Mucosa of stomach (tissue), 1 donor: ENCODE measurements around the gene STK24.

Experiments used
- H3K27me3 ChIP-seq: one replicate; pipeline ENCODE4 v1.7.0; 2013; ENCODE audit warnings: mild to moderate bottlenecking, low read length; ENCODE audit not compliant: control insufficient read depth, insufficient read depth
- H3K36me3 ChIP-seq: one replicate; pipeline ENCODE4 v1.7.0; 2013; ENCODE audit warnings: low read length; ENCODE audit not compliant: control insufficient read depth, insufficient read depth
- H3K4me1 ChIP-seq: one replicate; pipeline ENCODE4 v1.7.0; 2013; ENCODE audit warnings: mild to moderate bottlenecking, low read length; ENCODE audit not compliant: control insufficient read depth, insufficient read depth
- H3K4me3 ChIP-seq: one replicate; pipeline ENCODE4 v1.7.0; 2013; ENCODE audit warnings: low read length
- H3K9ac ChIP-seq: one replicate; pipeline ENCODE4 v1.7.0; 2013; ENCODE audit warnings: mild to moderate bottlenecking, low read length, moderate library complexity
- H3K9me3 ChIP-seq: one replicate; pipeline ENCODE4 v1.7.0; 2013; ENCODE audit warnings: mild to moderate bottlenecking, low read length, moderate library complexity; ENCODE audit not compliant: control insufficient read depth
- donor health status: Pancreatic carcinoma.

STK24 gene

DNA sequence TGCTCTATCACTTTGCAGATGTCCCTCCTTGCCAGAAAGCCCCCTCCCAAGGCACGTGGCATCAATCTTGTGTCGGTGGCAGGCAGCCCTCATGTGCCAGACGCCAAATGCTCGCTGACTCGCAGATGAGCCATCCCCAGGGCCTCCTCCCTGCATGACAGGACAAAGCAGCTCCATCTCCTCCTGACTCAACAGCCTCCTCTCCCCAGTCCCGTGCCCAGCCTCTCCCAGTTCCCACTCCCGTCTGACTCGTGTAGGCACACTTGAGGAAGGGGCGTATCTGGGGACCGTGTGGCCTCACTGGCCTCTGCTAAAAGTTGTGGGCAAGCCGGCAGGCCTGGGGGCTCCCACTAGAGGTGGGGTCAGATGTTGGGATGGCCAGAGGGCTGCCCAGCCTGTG lies 133.6 kb downstream of the STK24 start:
- Histone ChIP-seq H3K9ac (no peak overlapping the region), H3K27me3 (no peaks in the 10 kb centered on the region), H3K4me3 (no peak overlapping the region), H3K36me3 (no peaks in the 10 kb centered on the region), H3K9me3 (no peaks in the 10 kb centered on the region), H3K4me1 (peaks cover 12% of the 10 kb centered on the region)

DNA sequence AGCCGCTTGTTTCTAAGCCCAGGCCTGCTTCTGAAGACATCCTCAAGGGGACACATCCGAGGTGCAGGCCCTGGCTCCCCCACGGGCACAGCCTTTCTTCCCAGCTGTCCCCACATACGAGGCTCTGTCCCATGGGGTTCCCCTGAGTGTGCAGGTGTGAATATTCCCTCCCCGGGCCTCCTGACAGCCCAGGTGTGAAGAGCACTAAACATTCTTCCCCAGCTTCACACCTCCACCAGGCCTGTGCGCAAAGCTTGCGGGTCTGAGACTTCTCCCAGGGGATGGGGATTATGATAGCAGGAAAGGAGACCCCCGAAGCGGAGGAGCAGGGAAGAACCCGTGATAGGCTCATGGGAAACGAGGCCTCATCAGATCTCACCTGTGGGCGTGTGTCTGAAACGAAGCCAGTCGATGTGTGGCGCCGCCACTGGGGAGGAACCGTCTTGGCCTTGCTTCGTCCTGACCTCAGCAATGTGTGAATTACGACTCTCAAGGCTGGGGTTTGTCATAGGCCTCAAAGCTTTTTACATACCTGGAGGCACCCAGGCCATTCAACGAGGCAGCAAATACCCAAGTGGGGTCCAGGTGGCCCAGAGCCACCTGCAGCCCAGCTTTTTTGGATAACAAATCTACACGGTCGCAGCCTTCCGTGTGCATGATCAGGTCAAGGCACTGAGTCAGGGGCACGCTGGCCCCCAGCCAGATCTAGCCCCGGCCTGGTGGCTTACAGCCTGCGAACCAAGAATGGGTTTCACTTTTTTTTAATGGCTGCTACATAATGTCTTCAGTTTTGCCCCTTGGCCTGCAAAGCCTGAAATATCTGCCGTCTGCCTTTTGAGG lies 134.3 kb downstream of the STK24 start:
- Histone ChIP-seq H3K4me3 (no peak overlapping the region), H3K27me3 (no peaks in the 10 kb centered on the region), H3K9ac (no peak overlapping the region), H3K9me3 (no peaks in the 10 kb centered on the region), H3K4me1 (peaks cover 12% of the 10 kb centered on the region), H3K36me3 (no peaks in the 10 kb centered on the region)

DNA sequence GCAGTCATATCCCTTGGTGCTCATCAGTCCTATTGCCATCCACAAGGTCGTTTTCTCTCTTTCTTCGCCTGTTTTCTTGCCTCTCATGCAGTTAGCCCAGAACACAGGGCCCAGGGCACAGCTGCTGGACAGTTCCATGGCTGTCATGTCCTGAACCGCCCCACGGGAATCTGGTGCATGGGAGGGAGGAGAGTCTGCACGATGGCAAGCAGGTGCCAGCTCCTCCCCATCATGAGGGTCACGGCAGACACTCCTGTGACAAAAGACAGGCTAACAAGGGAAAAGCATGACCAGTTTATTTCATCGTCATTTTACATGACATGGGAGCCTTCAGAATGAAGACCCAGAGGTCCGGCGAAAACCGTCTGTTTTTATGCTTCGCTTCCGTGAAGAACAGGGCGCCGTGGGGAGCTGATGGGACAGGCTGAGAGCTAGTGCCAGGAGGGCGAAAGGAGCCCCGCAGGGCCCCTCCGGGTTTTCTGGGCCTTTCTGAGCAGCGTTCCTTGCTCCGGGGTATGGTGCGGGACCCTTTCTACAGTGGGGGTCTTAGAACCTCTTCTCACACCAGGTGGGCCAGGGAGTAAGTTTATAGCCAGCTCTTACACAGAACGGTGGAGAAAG lies 135.7 kb downstream of the STK24 start:
- Histone ChIP-seq H3K4me3 (no peak overlapping the region), H3K9me3 (no peaks in the 10 kb centered on the region), H3K27me3 (no peaks in the 10 kb centered on the region), H3K36me3 (no peaks in the 10 kb centered on the region), H3K4me1 (peaks cover 12% of the 10 kb centered on the region), H3K9ac (no peak overlapping the region)

DNA sequence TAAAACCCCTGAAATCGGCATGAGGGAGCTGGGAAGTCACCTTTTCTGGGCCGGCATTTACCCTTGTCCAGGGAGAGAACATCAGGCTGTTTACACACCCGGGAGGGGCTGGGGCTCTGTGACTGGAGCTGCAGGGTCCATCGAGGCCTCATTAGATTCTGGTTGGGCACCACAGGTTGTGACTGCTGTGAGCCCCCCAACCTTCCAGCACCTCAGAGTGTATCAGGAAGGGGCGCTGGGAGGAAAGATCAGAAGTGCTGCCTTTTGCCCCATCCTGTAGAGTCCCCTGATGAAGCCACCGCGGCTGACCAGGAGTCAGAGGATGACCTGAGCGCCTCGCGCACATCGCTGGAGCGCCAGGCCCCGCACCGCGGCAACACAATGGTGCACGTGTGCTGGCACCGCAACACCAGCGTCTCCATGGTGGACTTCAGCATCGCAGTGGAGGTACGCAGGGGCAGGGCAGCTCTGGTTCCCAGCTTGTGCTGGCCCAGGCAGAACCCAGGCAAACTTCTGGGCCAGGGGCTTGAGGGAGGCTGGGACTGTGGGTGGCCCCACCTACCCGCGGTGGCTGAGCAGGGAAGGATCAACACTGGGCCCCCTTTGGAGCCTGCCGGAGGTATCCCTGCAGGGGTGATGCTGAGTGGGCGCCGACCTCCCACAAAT lies 136.4 kb downstream of the STK24 start:
- no peak overlapping the region for H3K9ac ChIP-seq
- H3K4me3 ChIP-seq, result no peak overlapping the region
- no peaks in the 10 kb centered on the region for H3K27me3 ChIP-seq
- no peaks in the 10 kb centered on the region for H3K9me3 ChIP-seq
- H3K36me3 ChIP-seq, result no peaks in the 10 kb centered on the region
- peaks cover 5% of the 10 kb centered on the region for H3K4me1 ChIP-seq

DNA sequence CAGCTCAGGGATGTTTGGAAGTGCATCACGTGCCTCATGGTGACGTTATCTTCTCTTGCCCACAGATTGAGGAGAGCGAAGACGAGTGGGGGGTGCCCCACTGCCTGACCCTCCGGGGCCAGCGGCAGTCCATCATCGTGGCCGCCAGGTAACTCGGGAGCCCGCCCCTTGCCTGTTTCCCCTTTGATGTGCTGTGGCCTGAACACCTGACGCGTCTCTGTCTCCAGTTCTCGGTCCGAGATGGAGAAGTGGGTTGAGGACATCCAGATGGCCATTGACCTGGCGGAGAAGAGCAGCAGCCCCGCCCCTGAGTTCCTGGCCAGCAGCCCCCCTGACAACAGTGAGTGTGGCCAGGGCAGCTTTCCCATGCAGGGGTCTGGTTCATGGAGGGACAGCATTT lies 137.0 kb downstream of the STK24 start:
- Histone ChIP-seq H3K4me3 (no peak overlapping the region), H3K36me3 (no peaks in the 10 kb centered on the region)

DNA sequence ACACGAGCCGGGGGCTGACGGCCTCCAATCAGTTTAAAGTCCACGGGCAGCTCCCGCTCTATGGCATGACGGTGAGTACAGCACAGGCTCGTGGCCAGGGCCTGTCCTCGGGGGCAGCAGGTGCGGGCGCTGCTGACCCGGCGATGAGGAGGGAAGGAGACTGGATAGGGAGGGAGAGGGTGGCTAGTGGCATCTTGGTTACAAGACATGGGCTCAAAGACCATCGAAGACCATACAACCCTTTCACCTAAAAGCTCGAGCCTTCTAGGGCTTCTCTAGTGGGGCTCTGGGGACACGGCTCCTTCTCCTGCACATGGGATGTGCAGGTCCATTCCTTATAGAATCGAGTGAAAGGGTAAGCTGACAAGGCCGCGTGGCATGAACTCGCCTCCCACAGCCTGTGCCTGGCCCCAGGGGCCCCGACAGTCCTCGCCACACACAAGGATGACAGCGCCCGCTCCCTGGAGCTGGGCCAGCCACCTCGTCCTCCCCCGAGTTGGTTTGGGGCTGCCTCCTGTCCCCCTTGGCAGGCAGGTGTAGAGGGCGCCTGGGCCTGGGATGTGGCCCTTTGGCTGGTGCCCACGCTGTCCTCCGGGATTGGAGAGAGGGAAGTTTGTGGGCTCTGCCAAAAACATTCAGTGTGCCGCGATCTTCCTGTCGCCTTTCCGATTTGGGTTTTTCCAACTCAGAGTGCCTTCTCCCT lies 137.6 kb downstream of the STK24 start:
- Histone ChIP-seq H3K4me1 (no peaks in the 10 kb centered on the region), H3K36me3 (no peaks in the 10 kb centered on the region), H3K9ac (no peak overlapping the region), H3K4me3 (no peak overlapping the region), H3K27me3 (no peaks in the 10 kb centered on the region), H3K9me3 (no peaks in the 10 kb centered on the region)

More for the DNA sequence above, 137.0 kb downstream of the STK24 start:
- Histone ChIP-seq H3K4me1 (no peaks in the 10 kb centered on the region), H3K9me3 (no peaks in the 10 kb centered on the region), H3K27me3 (no peaks in the 10 kb centered on the region), H3K9ac (no peak overlapping the region)

DNA sequence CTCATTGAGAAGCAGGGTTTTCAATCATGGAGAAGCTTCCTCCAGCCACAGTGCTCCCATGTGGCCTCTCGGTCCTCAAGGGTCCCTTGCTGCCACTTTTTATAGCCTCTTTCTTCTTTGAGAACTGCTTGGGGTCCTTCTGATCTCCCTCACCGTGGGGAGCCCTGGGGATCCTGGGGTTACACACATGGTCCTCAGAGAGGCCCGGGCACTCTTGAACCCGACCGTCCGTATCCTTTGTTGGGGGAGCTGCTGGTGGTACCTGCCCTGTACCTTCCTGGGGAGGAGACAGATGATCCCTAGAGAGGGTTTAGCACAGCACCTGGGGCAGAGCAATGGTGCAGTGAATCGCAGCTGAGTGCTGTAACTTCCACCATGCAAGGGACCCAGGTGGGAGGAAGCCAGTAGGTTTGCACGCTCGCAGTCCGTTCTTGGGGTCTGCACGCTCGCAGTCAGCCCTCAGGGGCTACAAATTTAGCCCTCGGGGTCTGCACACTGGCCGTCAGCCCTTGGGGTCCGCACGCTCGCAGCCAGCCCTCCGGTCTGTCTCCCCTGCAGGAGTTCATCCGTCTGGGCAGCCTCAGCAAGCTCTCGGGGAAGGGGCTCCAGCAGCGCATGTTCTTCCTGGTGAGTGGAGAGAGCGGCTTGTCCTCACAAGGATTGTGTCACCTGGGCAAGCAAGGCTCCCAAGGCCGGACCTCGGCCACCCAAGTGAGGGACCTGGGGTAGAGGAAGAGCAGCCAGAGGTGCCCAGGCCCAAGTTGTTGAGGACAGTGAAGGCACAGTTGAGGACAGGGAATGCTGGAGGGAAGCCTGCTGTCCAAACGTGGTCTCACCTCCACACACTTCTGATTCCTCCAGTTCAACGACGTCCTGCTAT lies 138.4 kb downstream of the STK24 start:
- Histone ChIP-seq H3K4me3 (no peak overlapping the region), H3K4me1 (no peaks in the 10 kb centered on the region), H3K27me3 (no peaks in the 10 kb centered on the region), H3K9ac (no peak overlapping the region), H3K36me3 (no peaks in the 10 kb centered on the region), H3K9me3 (no peaks in the 10 kb centered on the region)

DNA sequence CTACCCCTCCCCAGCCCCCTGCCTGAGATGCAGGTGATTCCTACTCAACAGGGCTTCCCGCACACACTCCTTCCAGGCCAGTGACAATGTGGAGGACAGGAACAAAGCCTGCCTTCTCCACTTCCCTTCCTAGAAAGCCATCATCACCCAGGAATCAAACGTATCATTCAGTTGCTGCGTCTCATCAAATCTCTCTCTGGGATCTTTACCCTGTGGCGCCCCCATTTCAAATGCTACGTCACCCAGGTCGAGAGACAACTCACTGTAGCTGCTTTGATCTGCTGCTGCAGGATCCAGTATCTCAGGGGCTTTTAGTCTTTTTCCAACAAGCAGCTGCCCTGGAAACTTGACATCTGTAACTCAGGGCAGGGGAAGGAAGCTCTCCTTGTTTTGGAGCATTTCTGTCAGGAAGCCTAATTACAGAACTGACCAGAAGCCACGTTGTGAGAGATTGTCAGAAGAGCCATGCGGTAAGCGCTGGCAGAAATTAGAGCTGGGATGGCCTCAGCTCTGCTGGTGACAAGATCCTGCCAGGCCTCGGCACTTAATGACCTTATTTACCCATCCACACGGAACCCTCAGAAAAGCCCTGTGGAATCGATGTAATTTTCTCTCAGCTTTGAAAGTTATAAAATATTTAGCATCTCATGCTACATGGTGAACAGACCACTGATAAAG lies 140.5 kb downstream of the STK24 start:
- no peaks in the 10 kb centered on the region for H3K4me1 ChIP-seq
- no peak overlapping the region for H3K4me3 ChIP-seq
- no peaks in the 10 kb centered on the region for H3K9me3 ChIP-seq
- no peaks in the 10 kb centered on the region for H3K36me3 ChIP-seq
- H3K9ac ChIP-seq, result no peak overlapping the region
- no peaks in the 10 kb centered on the region for H3K27me3 ChIP-seq

DNA sequence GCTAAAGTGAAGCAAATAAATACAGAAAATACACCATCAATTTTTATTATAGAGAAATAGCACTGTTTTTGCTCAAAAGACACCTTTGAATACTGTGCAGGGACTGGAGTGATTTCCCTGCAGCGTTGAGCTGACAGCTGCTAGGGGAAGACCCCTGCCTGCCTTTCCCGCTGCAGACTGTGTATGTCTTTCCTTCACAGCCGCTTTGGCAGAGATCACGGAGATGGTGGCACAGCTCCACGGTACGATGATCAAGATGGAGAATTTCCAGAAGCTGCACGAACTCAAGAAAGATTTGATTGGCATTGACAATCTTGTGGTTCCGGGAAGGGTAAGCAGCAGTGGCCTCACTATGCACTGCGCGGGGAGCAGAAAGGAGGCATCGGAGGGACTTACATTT lies 141.5 kb downstream of the STK24 start:
- H3K9ac ChIP-seq, result no peak overlapping the region
- no peaks in the 10 kb centered on the region for H3K27me3 ChIP-seq
- no peaks in the 10 kb centered on the region for H3K9me3 ChIP-seq
- no peaks in the 10 kb centered on the region for H3K4me1 ChIP-seq
- no peak overlapping the region for H3K4me3 ChIP-seq
- H3K36me3 ChIP-seq, result no peaks in the 10 kb centered on the region

DNA sequence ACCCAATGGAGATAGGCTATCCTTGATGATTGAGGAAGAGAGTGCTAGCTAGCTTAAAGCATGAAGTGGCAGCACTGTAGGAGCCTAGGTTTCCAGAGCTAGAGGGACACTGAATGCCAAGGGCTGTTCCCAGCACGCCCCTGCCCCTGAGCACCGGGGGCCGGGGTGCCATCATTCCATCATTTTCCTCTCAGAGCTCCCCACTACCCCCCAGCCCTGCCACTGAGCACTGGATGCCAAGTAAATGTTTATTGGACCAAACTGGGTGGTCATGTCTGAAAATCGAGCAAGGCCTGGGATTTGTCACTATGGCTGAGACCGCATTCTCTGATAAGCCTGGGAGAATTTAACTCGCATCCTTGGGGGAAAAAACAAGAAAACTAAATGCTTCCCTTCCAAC lies 142.8 kb downstream of the STK24 start:
- H3K9ac ChIP-seq, result no peak overlapping the region
- H3K36me3 ChIP-seq, result no peaks in the 10 kb centered on the region
- no peaks in the 10 kb centered on the region for H3K9me3 ChIP-seq
- no peaks in the 10 kb centered on the region for H3K27me3 ChIP-seq
- no peak overlapping the region for H3K4me3 ChIP-seq
- no peaks in the 10 kb centered on the region for H3K4me1 ChIP-seq

DNA sequence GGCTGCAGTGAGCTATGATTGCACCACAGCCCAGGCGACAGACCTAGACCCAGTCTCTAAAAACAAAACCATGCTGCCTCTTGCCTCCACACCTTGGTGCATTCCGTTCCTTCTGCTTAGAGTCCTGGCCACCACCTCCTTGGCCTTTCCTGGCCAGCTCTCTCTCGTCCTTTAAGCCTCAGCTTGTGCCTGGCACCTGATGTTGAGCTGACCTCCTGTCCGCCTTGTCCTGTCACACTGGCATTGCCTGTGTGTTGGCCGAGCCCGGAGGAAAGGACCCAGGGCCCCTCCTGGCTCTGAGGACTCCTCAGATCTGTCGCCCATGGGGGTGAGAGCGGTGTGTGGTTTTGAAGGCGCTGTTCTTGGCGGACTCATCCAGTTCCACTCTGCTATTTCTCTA lies 143.3 kb downstream of the STK24 start:
- H3K4me3 ChIP-seq, result no peak overlapping the region
- H3K27me3 ChIP-seq, result no peaks in the 10 kb centered on the region
- H3K9ac ChIP-seq, result no peak overlapping the region
- no peaks in the 10 kb centered on the region for H3K9me3 ChIP-seq
- H3K4me1 ChIP-seq, result no peaks in the 10 kb centered on the region
- no peaks in the 10 kb centered on the region for H3K36me3 ChIP-seq
